ENCODE results near the gene IFIT2.

- TF ChIP-seq CTCF (IDR thresholded peaks at IDR 0.05; ENCODE audit: low read depth, low read length) (no peak), EZH2phosphoT487 (IDR thresholded peaks at IDR 0.05; ENCODE audit: low read depth) (no peak)
Measured at GRCh38 chr10:89355394-89355931, 53.6 kb downstream of the IFIT2 start.

All from OCI-LY3 (cell line).